SK-N-DZ (cell line): ENCODE data around the gene KDF1.
"Not testable (repeated sequence)": the region's sequence is repeated elsewhere in the genome, so short reads cannot be mapped to it uniquely, and the experiment has no call there.

Source experiments
- DNase-seq: peaks from one replicate; pipeline ENCODE4 v3.0.0-alpha.2; 2015; ENCODE audit warnings: low spot score

Gene KDF1

DNA sequence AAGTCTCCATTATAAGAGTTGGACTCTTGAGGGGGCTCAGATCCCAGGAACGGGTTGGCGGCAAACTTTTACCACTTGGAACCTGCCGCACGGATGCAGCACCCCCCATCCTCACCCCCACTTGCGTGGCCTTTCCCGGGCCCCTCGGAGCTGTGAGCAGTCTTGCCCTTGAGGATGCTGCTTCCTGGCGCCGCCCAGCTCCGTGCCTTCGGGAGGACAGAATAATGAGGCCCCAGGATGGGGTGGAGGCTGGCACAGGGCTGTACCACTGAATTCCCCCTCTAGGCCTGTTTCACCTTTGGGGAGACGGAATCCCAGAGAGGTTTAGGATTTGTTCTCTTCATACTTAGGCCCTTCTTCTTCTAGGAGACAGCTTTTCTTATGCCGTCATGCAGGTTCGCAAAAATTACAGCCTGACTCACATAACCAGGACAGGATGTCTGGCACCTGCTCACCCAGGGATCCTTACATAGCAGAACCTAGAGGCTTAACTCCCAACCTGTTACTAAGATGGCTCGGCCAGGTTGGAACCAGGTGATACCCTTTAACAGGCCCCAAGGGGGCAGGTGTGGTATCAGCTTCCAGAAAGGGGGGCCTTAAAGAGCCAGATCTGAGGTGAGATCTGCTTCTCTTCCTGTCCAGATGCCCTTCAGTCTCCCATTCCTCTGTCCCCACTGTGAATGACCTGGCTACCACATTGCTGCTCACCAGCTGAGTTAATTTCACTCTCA, 34.7 kb upstream of the KDF1 start:
- no peak for DNase-seq

DNA sequence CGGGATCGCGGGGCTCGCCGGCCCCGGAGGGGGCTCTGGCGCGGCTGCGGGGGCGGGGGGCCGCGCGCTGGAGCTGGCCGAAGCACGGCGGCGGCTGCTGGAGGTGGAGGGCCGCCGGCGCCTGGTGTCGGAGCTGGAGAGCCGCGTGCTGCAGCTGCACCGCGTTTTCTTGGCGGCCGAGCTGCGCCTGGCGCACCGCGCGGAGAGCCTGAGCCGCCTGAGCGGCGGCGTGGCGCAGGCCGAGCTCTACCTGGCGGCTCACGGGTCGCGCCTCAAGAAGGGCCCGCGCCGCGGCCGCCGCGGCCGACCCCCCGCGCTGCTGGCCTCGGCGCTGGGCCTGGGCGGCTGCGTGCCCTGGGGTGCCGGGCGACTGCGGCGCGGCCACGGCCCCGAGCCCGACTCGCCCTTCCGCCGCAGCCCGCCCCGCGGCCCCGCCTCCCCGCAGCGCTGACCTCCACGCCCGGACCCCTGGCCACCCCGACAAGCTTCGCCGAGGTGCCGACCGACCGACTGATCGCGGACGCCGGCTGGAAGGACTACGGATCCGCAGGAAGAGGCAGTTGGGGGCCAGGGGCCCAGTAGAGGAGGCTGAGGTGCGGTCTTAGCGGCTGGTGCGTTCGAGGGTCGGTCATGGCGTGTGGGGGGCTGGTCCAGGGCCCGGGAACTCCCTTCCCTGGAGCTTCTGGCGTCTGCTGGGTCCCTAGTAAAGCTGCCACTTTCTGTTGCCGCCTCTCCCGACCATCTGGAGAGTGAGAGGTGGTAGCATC, 33.9 kb upstream of the KDF1 start:
- DNase-seq: no peak

DNA sequence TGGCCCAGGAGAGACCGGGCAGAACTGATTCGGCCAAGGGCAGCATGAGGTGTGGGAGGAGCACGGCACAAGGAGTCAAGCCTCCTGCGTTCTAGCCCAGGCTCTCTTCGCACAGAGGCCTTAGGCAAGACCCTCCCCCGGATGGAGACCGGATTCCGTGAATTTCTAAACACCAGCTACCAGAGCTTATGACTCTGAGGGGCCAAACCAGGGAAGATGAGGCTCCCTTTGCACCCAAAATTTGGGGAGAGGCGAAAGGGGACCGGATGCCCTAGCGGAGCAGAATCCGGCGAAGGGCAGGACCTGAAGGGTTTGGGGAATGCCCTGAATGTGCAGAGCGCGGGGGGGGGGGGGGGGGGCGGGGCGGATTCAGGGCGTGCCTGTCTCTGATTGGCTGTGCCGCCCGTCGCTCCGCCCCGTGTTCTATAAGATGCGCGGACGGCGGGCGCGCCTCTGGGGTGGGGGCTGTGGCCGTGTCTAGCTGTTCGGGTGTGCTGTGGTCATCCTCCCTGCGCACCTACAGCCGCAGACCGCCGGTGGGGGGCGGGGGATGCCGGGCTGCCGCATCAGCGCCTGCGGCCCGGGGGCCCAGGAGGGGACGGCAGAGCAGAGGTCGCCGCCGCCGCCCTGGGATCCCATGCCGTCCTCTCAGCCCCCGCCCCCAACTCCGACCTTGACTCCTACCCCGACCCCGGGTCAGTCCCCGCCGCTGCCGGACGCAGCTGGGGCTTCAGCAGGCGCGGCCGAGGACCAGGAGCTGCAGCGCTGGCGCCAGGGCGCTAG, 33.2 kb upstream of the KDF1 start, which contains the start of gene TRNP1:
Gene TRNP1, plus strand, starts transcription at position 456 of the 783 bp plus-strand sequence. Its CDS starts 95 bp downstream, at position 551.
- peak; percentile 81 for DNase-seq

DNA sequence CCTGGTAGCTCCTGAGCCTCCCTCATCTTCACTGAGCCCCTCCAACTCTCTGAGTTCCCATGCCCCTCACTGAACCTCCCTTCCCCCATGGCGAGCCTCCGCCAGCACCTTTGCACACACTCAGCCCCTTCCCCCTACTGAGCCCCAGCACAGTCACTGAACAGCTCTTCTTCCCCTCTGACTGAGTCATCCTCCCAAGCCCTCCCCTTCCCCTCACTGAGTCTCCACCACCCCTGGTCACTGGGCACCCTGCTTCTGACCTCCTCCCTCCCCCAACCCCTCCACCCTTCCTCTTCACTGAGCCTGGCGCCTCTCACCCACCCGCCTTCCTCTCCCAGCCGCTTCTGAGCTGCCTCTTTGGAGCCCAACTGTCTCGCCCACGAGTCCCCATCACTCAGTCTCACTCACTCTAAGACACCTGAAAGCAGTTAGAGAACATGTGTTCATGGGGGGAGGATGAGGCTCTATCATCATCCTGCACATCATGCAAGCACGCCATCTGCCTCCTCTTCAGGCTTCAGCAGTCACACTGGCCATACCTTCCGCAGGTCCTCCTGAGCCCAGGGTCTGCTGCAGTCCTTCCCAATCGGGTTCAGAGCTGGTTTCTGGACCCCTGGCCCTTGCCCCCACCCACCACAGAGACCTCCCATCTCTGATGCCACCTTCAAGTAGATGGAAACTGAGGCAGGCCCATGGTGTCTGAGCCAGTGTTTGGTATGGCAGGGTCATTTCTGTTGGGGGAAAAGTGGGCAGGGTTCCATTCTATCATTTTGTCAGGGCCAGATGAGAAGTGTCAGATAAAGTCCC, 31.2 kb upstream of the KDF1 start:
- no peak for DNase-seq

DNA sequence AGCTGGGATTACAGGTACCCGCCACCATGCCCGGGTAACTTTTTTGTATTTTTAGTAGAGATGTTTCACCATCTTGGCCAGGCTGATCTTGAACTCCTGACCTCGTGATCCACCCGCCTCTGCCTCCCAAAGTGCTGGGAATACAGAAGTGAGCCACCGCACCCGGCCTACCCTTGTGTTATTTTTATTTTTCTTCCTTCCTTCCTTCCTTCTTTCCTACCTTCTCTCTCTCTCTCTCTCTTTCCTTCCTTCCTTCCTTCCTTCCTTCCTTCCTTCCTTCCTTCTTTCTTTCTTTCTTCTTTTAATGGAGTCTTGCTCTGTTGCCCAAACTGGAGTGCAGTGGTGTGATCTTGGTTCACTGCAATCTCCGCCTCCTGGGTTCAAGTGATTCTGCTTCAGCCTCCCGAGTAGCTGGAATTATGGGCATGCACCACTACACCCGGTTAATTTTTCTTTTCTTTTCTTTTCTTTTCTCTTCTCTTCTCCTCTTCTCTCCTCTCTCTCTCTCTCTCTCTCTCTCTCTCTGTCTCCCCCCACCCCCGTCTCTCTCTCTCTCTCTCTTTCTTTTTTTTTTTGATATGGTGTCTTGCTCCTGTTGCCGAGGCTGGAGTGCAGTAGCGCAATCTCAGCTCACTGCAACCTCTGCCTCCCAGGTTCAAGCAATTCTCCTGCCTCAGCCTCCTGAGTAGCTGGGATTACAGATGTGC, 29.3 kb upstream of the KDF1 start:
- not testable (repeated sequence) for DNase-seq

DNA sequence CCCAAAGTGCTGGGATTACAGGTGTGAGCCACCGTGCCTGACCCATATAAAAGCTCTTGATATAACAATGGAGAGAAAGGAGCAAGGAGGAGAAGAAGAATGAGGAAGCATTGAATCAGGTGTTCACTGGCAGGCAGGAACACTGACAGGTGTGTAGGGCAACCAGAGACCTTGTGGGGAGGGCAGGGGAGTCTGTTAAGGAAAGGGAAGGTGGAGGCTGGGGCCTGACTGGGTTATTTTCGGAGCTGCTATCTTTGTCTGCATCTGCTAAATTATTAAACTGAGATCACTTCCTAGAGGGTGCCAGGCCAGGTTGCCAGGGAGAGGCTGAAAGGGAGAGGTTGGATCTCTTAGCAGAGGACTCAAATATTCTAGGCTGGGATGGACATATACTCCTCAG, 26.4 kb upstream of the KDF1 start:
- no peak for DNase-seq

DNA sequence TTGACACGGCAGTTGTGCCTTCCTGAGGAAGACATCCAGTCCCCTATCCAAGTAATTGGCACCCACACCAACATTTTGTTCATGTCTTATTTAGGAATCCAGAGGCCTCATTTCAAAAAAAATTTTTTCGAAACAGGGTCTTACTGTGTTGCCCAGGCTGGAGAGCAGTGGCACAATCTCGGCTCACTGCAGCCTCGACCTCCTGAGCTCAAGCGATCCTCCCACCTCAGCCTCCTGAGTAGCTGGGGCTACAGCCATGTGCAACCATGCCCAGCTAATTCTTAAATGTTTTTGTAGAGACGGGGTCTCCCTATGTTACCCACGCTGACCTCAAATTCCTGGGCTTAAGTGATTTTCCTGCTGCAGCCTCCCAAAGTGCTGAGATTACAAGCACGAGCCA, 24.0 kb upstream of the KDF1 start:
- DNase-seq: no peak

DNA sequence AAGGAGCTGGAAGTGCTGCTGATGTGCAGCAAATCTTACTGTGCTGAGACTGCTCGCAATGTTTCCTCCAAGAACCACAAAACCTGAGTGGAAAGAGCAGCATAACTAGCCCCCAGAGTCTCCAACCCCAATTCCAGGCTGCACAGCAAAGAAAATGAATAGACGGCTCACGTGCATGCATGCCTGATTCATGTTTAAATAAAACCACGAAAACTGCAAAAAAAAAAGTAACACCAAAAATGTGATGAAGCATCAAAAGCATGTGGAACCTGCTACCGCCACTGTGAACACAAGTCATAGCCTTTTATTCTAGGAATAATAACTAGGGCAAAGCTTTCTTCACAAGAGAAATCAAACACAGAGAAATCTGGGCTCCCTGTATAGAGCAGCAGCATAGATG, 23.6 kb upstream of the KDF1 start:
- DNase-seq: no peak

DNA sequence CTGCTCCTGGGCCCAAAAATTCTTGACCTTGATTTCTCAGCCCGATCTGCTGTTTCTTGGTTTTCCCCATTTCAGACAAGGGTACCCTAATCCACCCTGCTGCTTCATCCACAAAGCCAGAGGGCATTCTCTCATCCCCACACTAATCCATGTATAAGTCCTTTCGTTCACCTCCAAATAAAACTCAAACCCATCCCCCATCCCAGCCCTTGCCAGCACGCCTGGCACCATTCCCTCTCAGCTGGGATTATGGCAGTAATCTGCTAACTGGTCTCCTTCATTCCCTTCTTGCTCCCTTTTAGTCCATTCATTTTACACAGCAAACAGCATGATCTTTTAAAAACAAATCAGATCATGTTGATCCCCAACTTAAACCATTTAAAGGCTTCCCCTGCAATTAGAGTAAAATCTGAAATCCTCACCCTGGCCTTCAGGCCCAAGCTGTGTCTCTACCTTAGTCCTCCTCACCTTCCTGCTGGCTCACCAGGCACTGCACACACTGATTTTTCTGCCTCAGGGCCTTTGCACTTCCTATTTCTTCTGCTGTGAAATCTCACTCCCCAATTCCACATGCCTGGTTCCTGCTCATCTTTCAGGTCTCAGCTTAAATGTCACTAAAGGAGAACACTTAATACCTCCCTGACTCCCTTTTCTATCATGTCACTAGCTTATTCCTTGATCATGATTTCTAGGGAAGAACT, 21.0 kb upstream of the KDF1 start:
- no peak for DNase-seq

DNA sequence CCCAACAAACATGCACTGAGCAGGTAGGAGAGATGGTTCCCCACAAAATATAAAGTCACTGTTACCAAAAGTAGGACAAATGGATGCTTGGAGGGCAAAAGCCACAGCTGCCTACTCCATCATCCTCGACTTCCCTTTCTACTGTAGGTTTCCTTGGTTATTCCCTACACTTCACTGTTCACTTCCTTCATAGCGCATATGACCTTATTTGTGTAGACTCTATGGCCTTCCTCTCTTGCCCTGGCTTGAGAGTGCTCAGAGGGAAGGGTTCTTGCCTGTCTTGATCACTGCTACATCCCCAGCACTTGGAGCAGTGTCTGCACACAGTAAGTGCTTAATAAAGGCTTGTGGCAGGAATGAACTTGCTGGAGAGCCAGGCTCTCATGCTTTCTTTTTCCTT, 18.6 kb upstream of the KDF1 start:
- no peak for DNase-seq

DNA sequence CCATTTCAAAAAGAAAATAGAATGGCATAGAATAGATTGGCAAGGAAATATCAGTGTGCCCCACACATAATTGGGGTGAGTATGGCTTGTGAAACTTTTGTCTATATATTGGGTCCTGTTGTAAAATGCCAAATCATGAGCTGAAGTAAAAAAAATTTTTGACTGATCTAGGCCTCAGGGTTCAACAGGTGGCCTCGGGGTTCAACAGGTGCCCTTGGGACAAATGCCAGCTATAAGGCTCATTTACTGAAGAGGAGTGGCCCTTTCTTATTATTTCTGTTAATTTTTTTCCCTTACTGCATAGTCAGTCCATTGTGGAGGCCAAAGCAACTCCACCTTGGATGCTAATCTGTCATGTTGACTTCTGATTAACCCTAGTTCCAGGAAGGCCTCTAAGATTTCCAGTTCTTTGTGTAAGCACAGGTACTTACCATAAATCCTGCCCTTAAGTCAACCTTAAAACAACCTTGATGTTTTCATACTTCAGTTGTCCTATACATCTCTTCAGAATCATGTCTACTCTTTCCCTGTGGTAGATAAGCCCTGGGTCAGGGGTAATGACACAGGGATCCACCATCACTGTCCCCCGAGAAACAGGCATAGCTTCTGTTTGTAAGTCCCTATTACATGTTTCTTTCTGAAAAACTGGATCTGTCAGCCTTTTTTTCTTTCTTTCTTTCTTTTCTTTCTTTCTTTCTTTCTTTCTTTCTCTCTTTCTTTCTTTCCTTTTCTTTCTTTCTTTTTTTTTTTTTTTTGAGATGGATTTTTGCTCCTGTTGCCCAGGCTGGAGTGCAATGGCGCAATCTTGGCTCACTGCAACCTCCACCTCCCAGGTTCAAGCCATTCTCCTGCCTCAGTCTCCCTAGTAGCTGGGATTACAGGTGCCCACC, 16.6 kb upstream of the KDF1 start:
- DNase-seq: no peak

DNA sequence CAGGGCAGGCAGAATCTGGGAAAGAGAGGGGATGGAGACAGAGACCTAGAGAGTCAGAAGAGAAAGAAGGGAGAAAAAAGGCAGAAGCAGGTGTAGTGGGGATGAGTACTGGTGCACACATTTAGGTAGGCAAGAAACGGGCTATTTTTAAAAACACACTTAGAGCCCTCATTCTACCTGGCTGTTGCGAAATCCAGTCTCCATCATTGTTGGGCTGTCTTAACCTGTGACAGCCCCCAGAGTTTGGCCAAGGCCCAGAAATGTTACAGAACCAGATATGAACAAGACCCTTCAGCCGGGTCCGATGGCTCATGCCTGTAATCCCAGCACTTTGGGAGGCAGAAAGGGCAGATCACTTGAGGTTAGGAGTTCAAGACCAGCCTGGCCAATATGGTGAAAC, 12.6 kb upstream of the KDF1 start:
- DNase-seq: no peak

DNA sequence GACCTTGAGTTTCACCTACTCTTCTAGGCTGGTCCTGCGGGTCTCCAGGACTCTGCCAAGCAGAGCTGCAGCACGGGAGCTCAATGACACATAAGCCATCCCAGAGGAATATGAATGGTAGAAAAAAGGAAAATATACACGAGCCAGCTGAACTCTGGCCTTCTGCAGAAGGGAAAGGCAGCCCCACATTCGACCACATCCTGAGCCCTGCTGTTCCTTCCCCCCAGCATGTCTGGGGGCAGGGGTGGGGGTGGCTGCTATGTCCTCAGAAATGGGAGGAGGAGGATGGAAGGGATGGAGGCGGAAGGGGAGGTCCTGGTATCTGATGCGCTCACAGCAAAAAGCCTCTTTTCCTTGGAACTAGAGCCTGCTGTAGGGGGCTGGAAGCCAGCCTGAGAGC, 12.1 kb upstream of the KDF1 start:
- no peak for DNase-seq

DNA sequence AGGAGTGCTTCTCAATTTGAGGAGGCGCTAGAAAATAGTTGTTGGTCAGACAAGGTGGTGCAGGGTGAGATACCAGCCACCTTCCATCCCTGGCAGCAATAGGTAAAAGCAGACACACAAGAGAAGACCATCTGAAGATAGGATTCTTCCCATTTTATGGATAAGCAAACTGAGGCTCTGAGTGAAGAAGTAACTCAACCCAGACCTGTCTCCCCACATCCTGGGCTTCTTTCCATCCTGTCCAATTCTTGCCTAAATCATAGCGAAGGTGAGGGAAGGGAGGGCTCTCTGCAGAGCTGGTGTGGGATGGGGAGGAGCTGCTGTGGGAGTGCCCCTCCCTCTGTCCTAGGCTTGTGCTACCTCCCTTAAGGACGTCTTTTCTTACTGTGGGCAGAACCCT, 11.3 kb upstream of the KDF1 start:
- no peak for DNase-seq

DNA sequence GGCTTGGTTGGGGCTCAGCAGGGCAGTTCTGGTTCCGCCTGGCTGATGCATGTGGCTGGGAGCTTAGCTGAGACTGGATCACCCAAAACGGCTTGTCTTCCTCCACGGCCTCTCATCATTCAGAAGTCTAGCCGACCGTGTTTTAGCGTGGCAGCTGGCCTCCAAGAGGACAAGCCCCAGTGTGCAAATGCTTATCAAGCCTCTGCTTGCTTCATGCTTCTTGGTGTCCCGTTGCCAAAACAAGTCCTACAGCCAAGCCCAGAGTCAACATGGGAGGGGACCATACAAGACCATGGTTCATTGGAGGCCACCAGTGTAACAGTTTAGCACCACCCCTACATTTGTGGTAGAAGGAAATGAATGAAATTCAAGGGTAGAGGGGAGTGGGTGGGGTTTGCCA, 10.5 kb upstream of the KDF1 start:
- DNase-seq: no peak

DNA sequence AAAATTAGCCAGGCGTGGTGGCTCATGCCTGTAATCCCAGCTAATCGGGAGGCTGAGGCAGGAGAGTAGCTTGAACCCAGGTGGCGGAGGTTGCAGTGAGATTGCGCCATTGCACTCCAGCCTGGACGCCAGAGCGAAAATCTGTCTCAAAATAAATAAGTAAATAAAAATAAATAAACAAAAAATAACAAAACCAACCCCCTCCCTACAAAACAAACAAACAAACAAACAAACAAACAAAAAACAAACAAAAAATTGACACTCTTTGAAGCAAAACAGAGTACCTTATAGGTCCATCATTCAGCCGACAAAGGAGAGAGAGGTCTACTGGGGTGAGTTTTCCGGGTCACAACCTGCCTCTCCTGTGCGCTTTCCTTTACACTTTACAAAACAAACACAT, 5.4 kb upstream of the KDF1 start:
- no peak for DNase-seq

DNA sequence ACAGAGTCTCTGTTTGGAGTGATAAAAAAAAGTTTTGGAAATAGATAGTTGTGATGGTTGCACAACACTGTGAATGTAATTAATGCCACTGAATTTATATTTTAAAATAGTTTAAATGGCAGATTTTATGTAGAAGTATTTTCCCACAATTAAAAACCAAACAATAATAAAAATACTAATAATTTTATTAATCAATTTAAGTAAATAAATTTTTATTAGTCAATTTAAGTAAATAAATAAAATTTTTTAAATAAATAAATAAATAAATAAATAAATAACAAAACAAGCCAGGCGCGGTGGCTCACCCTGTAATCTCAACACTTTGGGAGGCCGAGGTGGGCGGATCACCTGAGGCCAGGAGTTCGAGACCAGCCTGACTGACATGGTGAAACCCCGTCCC, 4.9 kb upstream of the KDF1 start:
- no peak for DNase-seq

DNA sequence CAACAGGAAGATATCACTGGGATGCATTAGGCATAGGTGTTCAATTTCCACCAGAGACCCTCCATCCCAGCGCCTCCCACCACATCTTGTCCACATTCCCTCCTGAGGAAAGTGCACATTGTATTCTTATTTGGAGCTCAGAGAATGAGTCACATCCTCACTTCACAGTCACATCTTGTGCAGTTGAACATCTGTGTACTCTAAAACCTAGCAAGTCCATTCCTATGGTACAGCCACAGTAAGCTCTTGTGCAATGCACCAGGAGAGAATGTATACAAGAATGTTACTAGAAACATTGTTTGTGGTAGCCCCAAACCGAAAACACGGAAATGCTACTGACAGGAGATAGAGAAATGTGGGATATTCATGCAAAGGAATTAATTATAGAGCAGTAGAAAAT, 1.6 kb upstream of the KDF1 start:
- no peak for DNase-seq

DNA sequence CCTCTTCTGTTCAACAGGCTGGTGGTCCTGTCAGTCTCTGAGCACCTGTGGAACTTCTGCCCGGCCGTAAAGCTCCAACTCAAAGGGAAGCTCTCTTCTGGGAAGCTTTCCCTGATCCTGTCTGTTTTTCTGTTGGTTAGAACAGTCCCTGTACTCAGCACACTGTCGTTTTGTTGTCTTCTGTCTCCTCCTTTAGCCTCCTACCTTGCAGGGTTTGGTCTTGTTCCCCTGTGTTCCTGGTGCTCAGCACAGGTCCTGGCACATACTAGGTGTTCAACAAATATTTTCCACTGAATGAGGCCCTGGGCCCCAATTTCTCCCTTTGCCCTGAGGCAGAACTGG, 328 bp upstream of the KDF1 start:
- no peak for DNase-seq
